DND-41 (cell line): ENCODE data around the gene ABCA2.

ENCODE experiments used
- EZH2 ChIP-seq: IDR thresholded peaks from 3 replicates; pipeline ENCODE4 v1.6.1; 2012; ENCODE audit warnings: borderline replicate concordance, low read depth, mild to moderate bottlenecking, moderate library complexity, low read length, inconsistent platforms; ENCODE audit not compliant: severe bottlenecking
- TF ChIP-seq, protein P1 (sequence below): IDR thresholded peaks from 2 replicates; pipeline ENCODE4 v1.5.1; 2012; ENCODE audit warnings: borderline replicate concordance, low read length, moderate library complexity, mild to moderate bottlenecking; ENCODE audit not compliant: poor library complexity, severe bottlenecking; ENCODE audit errors: extremely low read depth

DNA sequence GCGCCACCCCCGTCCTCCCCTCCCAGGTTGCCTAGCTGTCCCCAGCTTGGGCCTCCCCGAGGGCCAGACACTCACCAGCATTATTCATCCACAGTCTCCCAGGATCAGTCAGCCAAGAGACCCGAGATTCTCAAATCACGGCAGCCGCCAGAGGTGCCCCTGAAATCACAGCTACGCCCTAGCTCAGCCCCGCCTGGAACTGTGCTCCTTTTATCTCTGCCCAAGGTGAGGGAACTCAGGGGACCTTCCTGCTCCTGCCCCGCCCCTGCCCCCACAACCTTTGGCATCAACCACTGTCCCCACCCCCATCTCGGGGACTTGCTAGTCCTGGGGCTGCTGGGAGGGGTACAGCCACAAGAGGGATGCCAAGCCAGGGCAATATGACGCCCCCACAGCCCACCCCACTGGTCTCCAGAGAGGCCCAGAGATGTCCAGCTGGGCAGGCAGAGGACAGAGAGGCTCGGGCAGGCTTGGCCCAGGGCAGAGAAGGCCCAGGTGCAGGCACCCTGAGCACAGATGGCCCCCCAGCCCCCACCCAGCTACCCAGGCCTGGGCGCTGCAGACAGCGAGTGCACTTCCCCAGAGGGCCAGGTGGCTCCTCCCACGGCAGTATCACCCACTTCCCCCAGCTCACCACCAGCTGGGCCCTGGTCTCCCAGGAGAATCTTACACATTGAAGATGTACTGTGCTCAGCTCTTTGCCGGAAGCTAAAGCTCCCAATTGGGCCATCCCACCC is 4.0 kb upstream of the ABCA2 start, which contains the start of gene FUT7:
- TF ChIP-seq, protein P1, sequence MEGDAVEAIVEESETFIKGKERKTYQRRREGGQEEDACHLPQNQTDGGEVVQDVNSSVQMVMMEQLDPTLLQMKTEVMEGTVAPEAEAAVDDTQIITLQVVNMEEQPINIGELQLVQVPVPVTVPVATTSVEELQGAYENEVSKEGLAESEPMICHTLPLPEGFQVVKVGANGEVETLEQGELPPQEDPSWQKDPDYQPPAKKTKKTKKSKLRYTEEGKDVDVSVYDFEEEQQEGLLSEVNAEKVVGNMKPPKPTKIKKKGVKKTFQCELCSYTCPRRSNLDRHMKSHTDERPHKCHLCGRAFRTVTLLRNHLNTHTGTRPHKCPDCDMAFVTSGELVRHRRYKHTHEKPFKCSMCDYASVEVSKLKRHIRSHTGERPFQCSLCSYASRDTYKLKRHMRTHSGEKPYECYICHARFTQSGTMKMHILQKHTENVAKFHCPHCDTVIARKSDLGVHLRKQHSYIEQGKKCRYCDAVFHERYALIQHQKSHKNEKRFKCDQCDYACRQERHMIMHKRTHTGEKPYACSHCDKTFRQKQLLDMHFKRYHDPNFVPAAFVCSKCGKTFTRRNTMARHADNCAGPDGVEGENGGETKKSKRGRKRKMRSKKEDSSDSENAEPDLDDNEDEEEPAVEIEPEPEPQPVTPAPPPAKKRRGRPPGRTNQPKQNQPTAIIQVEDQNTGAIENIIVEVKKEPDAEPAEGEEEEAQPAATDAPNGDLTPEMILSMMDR, result no peak
- no peak for TF ChIP-seq EZH2
